GM21576 (cell line): ENCODE data around the gene TFF1.

Source experiments
- ATAC-seq: cut with Tn5 transposase; IDR thresholded peaks from one replicate; pipeline ENCODE4 v1.9.1; 2021; ENCODE audit warnings: mild to moderate bottlenecking, moderate library complexity; ENCODE audit not compliant: unreplicated experiment

Gene TFF1

GRCh38 chr21:42321231-42321630 is 45.1 kb downstream of the TFF1 start:
- no peak for ATAC-seq

- no peak for ATAC-seq
These were observed 45.5 kb downstream of the TFF1 start for GRCh38 chr21:42320791-42321190.

- ATAC-seq: no peak
These were observed 46.3 kb downstream of the TFF1 start for GRCh38 chr21:42319851-42320572.

DNA sequence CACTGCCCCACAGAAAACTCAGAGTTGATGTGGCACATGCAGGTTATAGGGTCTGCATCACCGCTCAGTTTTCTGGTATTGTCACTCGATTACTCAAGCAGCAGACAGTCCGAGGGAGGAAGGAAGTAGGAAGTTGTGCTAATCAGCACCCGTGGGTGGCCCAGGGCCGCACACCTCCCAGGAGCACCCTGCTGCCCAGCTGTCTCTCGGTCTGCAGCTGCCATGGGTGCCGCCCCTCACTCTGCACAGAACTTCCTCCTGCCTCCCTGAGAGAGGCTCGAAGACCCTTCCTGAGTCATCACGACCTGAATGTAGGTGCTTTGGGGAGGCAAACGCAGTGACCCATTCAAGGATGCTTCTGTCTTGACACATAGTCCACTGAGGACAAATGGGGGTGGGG is 47.0 kb downstream of the TFF1 start:
- ATAC-seq: no peak

DNA sequence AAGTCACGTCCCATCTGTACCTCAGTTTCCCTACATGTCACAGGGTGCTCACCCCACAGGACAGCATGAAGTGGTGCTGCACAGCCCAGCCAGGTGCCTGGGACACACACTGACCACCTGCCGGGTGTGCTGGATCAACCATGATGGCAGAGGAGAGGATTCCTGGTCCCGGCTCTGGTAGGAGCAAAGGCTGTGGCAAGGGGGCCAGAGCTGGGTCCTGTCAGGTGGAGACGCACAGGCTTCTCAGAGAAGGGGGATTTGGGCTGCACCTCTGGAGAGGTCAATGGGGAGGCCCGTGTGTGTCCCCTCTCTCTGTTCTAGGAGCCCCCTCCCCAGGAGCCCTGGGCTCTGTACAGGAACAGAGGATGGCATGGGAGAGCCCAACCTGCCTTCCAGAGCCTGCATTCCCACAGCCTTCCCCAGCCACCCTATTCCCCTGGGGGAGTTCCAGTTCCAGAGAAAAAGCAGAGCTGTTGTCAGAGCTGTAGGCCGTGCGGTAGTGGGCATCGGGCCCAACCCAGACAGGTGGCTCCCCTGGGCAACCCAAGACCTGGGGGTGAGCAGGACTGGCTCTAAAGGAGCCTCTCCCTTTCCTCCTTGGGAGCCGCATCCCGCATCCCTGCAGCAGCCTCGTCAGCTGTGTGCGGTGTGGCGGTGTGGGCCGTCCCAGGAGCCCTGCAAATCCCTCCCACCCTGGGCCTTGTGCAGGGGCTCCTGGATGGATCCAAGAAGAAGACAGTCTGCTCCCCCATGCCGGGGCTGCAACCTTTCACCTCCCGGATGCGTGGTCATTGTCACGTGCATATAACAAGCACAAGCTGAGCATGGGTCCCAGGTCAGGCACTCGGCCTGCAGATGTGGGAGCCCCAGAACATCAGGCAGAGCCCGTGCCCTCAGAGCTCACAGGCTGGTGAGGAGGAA is 48.2 kb downstream of the TFF1 start:
- ATAC-seq: no peak

DNA sequence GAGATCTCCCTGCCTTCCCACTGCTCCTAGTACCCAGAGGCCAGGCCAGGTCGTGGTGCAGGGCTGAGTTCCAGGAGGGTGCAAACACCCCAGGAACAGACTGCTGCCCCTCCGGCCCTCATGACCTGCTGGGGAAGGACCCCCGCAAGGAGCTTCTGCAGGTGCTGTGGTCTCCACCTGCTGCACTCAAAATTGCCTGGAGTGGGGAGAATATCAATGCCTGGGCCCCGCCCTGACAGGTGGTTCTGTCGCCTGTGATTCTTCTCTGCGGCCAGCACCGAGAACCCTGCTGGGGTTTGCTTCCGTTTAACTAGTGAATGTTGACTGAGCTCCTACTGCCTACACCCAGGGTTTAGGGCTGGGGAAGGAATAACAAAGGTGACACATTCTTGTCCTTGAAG is 49.0 kb downstream of the TFF1 start:
- no peak for ATAC-seq

GRCh38 chr21:42316891-42317290 is 49.4 kb downstream of the TFF1 start:
- no peak for ATAC-seq

DNA sequence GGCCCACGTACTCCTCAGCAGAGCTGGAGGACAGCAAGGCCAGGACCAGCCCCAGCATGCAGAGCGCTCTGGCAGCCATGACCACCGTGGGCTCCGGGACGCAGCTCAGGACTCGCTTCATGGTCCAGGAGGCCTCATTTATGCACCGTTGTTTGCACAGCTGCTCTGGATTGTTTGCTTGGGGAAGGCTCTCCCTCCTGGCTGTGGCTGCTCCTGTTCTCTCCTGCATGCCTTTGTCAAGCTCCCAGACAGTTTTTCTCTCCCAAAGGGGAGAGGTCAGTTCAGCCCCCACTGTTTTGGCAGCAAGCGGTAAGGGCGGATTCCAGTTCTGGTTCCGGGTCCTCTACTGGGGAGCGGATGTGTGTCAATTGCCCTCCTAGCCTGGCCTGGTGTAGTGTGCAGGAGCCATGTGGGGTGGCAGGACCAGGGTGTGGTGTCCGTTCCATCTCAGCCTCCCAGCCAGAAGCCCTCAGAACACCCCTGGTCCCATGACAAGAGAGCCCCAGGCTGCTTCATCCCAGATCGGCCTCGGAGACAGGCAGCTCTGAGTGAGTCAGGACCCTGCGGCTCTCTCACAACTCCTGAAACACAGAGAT is 50.9 kb downstream of the TFF1 start, which contains the start of gene TFF3:
TSS of gene TFF3 (minus strand) at position 114 of the 596 bp plus-strand sequence. CDS start at position 79, 35 bp downstream.
- no peak for ATAC-seq

DNA sequence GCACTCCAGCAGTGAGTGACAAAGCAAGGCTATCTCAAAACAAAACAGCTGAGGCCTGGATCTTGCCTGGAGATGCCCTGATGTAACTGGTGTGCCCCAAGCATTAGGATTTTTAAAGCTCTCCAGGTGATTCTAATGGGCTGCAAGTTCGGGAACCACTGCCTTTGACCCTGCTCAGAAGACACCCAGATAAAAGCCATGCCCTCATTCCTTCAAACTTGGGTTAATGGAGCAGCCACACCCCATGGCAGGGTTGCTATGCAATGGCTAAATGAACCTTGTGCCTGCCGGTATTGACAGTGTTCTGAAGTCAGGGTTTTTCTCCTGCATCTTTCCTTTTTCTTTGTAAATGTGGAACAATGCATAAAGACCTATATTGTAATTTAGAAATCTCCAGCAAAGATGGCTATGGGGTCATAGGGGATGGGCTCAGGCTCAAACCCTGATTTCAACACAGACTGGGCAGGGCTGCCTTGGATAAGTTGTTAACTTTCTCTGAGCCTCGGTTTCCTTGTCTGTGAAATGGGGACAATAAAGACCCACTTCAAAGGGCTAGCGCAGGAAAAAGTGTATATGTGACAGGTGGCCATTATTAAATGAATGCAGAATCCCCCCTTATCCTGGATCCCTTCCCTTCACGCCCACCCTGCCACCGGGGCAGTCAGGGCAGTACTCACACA is 51.6 kb downstream of the TFF1 start:
- no peak for ATAC-seq

- no peak for ATAC-seq
These were observed 52.8 kb downstream of the TFF1 start for GRCh38 chr21:42313501-42313969.

GRCh38 chr21:42312626-42313104 is 53.7 kb downstream of the TFF1 start:
- no peak for ATAC-seq
